OCI-LY1 (cell line): ENCODE data around the gene CDC42EP2.

ENCODE experiments used
- H2AFZ ChIP-seq: fragments of 200-600 bp; sonication (generic), shearing (Covaris generic); 2 replicates; pipeline ENCODE4 v1.6.0; 2014; ENCODE audit warnings: antibody characterized with exemption, mild to moderate bottlenecking, low read length
- H3F3A ChIP-seq: fragments of 200-600 bp; sonication (generic), shearing (Covaris generic); 2 replicates; pipeline ENCODE4 v1.6.0; 2014; ENCODE audit warnings: mild to moderate bottlenecking, antibody characterized with exemption, low read length, moderate library complexity; ENCODE audit not compliant: insufficient read depth
- H3K27ac ChIP-seq: fragments of 200-600 bp; sonication (generic); 2 replicates; pipeline ENCODE4 v1.5.1; 2014; ENCODE audit warnings: low read length, mixed run types, mild to moderate bottlenecking, low read depth; ENCODE audit not compliant: poor library complexity, severe bottlenecking
- H3K27me3 ChIP-seq: fragments of 200-600 bp; sonication (generic); 2 replicates; pipeline ENCODE4 v1.6.0; 2014; ENCODE audit warnings: antibody characterized with exemption, mild to moderate bottlenecking, low read length, moderate library complexity; ENCODE audit not compliant: insufficient read depth
- H3K36me3 ChIP-seq: fragments of 200-600 bp; sonication (generic); 2 replicates; pipeline ENCODE4 v1.6.1; 2014; ENCODE audit warnings: mild to moderate bottlenecking, antibody characterized with exemption, low read length, moderate library complexity, mixed read lengths; ENCODE audit not compliant: insufficient read depth
- H3K4me1 ChIP-seq: fragments of 200-600 bp; sonication (generic); 2 replicates; pipeline ENCODE4 v1.5.1; 2014; ENCODE audit warnings: mild to moderate bottlenecking, low read length, moderate library complexity; ENCODE audit not compliant: insufficient read depth, severe bottlenecking
- H3K4me2 ChIP-seq: fragments of 200-600 bp; sonication (generic), shearing (Covaris generic); 2 replicates; pipeline ENCODE4 v1.6.1; 2014; ENCODE audit warnings: low read length
- H3K4me3 ChIP-seq: fragments of 200-600 bp; sonication (generic); 2 replicates; pipeline ENCODE4 v1.5.1; 2014; ENCODE audit warnings: low read length, low read depth, mild to moderate bottlenecking, mixed read lengths; ENCODE audit not compliant: poor library complexity, severe bottlenecking
- H3K79me2 ChIP-seq: fragments of 200-600 bp; shearing (Covaris generic); 2 replicates; pipeline ENCODE4 v1.6.1; 2016; ENCODE audit warnings: mixed run types, low read length, mixed read lengths; ENCODE audit not compliant: insufficient read depth
- H3K9ac ChIP-seq: fragments of 200-600 bp; sonication (generic), shearing (Covaris generic); 2 replicates; pipeline ENCODE4 v1.6.1; 2014; ENCODE audit warnings: mild to moderate bottlenecking, low read length, mixed read lengths
- H3K9me2 ChIP-seq: fragments of 200-600 bp; sonication (generic), shearing (Covaris generic); 2 replicates; pipeline ENCODE4 v1.6.1; 2014; ENCODE audit warnings: low read depth, mild to moderate bottlenecking, low read length, mixed read lengths
- H3K9me3 ChIP-seq: fragments of 200-600 bp; shearing (Covaris generic); 2 replicates; pipeline ENCODE4 v1.6.1; 2014; ENCODE audit warnings: low read length, mixed read lengths
- H4K20me1 ChIP-seq: fragments of 200-600 bp; sonication (generic), shearing (Covaris generic); 2 replicates; pipeline ENCODE4 v1.6.0; 2016; ENCODE audit warnings: mild to moderate bottlenecking, low read length; ENCODE audit not compliant: insufficient read depth
- EZH2 ChIP-seq: fragments of 200-600 bp; sonication (generic), shearing (Covaris generic); IDR thresholded peaks from 2 replicates; pipeline ENCODE4 v1.8.0; 2017; ENCODE audit warnings: borderline replicate concordance, mixed run types, mild to moderate bottlenecking, antibody characterized with exemption, low read length, moderate library complexity, mixed read lengths
- TF ChIP-seq, protein P1 (sequence below): fragments of 200-600 bp; sonication (generic), shearing (Covaris generic); IDR thresholded peaks from 2 replicates; pipeline ENCODE4 v1.5.1; 2017; ENCODE audit warnings: mild to moderate bottlenecking, antibody characterized with exemption, low read length, moderate library complexity, mixed read lengths

CDC42EP2 gene

DNA sequence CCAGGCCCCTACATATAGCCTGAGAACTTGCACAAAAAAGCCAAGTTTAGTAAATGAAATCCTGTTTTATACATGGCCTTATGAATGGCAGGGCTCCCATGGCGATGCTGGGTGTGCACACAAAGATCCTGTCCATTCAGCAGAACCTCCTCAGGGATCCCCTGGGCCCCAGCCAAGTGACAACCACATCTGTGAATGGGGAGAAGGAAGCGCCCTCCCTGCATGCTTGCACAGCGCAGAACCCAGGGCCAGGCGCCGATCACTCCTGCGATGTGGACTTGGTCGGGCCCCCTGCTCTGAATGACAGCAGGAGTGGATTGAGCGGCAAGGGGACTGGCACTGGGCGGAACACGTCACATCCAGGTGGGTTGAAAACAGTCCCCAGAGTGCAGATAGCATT is 4.5 kb upstream of the CDC42EP2 start:
- H4K20me1 ChIP-seq: no peaks in the 10 kb centered on the region
- H3K27ac ChIP-seq: no peak overlapping the region
- H3K79me2 ChIP-seq: no peaks in the 10 kb centered on the region
- no peak overlapping the region for H2AFZ ChIP-seq
- peaks cover 3% of the 10 kb centered on the region for H3K4me1 ChIP-seq
- H3K27me3 ChIP-seq: peaks cover 9% of the 10 kb centered on the region; the same call in 1 of the 2 replicates
- H3K4me3 ChIP-seq: no peak overlapping the region
- H3K9me3 ChIP-seq: no peaks in the 10 kb centered on the region
- no peak overlapping the region for H3K9ac ChIP-seq
- H3K4me2 ChIP-seq: no peak overlapping the region
- H3K36me3 ChIP-seq: no peaks in the 10 kb centered on the region; the same call in 1 of the 2 replicates
- no peaks in the 10 kb centered on the region for H3F3A ChIP-seq
- H3K9me2 ChIP-seq: no peaks in the 10 kb centered on the region
- no peak for TF ChIP-seq EZH2
- TF ChIP-seq, protein P1, sequence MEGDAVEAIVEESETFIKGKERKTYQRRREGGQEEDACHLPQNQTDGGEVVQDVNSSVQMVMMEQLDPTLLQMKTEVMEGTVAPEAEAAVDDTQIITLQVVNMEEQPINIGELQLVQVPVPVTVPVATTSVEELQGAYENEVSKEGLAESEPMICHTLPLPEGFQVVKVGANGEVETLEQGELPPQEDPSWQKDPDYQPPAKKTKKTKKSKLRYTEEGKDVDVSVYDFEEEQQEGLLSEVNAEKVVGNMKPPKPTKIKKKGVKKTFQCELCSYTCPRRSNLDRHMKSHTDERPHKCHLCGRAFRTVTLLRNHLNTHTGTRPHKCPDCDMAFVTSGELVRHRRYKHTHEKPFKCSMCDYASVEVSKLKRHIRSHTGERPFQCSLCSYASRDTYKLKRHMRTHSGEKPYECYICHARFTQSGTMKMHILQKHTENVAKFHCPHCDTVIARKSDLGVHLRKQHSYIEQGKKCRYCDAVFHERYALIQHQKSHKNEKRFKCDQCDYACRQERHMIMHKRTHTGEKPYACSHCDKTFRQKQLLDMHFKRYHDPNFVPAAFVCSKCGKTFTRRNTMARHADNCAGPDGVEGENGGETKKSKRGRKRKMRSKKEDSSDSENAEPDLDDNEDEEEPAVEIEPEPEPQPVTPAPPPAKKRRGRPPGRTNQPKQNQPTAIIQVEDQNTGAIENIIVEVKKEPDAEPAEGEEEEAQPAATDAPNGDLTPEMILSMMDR: no peak

DNA sequence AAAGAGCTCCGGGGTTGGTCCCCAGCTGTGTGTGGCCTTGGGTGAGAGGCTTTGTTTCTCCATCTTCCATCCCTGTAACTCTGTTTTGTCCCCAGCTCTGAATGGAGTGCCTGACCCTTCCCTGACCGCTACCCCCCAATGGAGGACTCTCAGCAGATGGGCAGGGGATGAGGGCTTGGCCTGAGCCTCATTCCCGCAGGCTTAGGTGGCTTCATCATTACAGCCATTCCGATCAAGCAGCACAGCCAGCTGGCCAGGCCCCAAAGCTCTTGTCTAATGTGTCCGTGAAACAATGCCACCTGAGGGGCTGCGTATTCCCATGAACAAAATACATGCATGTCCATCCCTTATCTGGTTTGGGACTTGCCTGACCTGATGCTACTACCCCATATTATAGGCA is 3.9 kb upstream of the CDC42EP2 start:
- no peak overlapping the region for H3K9ac ChIP-seq
- H3F3A ChIP-seq: no peaks in the 10 kb centered on the region
- no peak overlapping the region for H3K4me3 ChIP-seq
- no peaks in the 10 kb centered on the region for H4K20me1 ChIP-seq
- no peaks in the 10 kb centered on the region for H3K36me3 ChIP-seq
- no peaks in the 10 kb centered on the region for H3K9me2 ChIP-seq
- no peaks in the 10 kb centered on the region for H3K9me3 ChIP-seq
- no peak overlapping the region for H3K27ac ChIP-seq
- H2AFZ ChIP-seq: no peak overlapping the region
- H3K4me2 ChIP-seq: no peak overlapping the region
- H3K27me3 ChIP-seq: peaks cover 9% of the 10 kb centered on the region; the same call in 1 of the 2 replicates
- TF ChIP-seq, protein P1: no peak
- TF ChIP-seq EZH2: no peak
- no peaks in the 10 kb centered on the region for H3K79me2 ChIP-seq
- H3K4me1 ChIP-seq: peaks cover 6% of the 10 kb centered on the region

DNA sequence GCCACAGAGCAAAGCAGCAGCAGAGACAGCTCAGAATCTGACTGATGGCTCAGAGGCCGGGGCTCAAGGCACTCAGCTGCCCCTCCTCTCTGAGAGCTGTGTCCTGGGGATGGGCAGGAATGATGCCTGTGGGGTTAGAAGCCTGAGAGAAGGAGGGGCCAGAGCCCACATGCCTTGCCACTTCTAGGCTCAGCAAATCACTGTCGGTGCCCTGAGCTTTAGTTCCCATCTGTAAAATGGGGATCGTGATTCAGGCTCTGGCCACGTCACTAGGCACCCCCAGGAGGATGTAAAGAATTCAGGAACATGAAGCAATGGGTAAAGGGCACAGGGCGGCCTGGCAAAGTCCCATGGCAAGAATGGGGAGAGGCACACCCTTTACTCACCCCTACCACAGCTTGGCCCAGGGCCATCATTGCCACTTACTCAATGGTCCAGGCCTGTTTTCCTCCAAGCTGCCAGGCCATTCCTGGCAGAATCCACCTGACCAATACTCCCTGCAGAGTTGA is 3.4 kb upstream of the CDC42EP2 start:
- TF ChIP-seq, protein P1: no peak
- TF ChIP-seq EZH2: no peak
- peaks cover 6% of the 10 kb centered on the region for H3K4me1 ChIP-seq

More for the DNA sequence above, 3.4 kb upstream of the CDC42EP2 start:
- H3K9ac ChIP-seq: no peak overlapping the region
- no peaks in the 10 kb centered on the region for H3K79me2 ChIP-seq
- H3K9me2 ChIP-seq: no peaks in the 10 kb centered on the region
- H3K36me3 ChIP-seq: no peaks in the 10 kb centered on the region
- H4K20me1 ChIP-seq: no peaks in the 10 kb centered on the region
- no peak overlapping the region for H2AFZ ChIP-seq
- H3K27me3 ChIP-seq: peaks cover 9% of the 10 kb centered on the region; the same call in 1 of the 2 replicates
- no peak overlapping the region for H3K27ac ChIP-seq
- H3K4me3 ChIP-seq: no peak overlapping the region
- H3K9me3 ChIP-seq: no peaks in the 10 kb centered on the region
- H3F3A ChIP-seq: no peaks in the 10 kb centered on the region
- H3K4me2 ChIP-seq: no peak overlapping the region
